GM21381 (cell line): ENCODE results near the gene STIM1.
"Not testable (repeated sequence)": the region's sequence is repeated elsewhere in the genome, so short reads cannot be mapped to it uniquely, and the experiment has no call there.

Experiments
- ATAC-seq: cut with Tn5 transposase; IDR thresholded peaks from one replicate; pipeline ENCODE4 v1.9.1; 2021; ENCODE audit warnings: mild to moderate bottlenecking, moderate library complexity; ENCODE audit not compliant: unreplicated experiment

STIM1 gene

GRCh38 chr11:3970108-3970507, 114.6 kb downstream of the STIM1 start:
- no peak for ATAC-seq

DNA sequence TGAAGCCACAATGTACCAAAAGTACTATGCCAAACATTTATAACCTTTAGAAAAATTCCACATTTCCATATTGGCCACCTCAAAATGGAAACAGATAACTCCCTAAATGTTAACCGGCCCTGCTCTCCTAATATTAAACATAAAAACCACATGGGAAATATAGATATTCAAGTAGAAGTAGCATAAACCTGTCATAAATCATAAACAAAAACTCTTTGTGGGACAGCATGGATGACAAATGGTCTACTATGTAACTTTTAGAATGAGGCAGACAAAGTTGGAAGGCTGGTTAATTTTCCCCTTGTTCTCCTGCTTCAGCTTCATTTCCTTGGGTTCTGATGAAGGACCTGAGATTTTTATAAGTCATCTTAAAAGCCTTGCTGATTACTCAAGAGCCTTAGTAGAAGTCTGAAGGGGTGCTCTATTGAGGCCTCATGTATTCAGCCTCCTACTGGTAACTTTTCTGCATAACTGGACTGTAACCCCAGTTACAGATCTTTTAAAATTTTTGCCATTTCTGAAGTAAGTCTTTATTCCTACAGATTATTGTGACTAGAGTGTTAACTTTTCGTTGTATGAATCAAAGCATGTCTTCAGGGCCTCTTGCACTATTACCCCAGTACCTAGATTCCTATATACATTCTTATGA, 116.4 kb downstream of the STIM1 start:
- no peak for ATAC-seq

- ATAC-seq = no peak
These were observed 117.0 kb downstream of the STIM1 start for GRCh38 chr11:3972431-3972830.

GRCh38 chr11:3977078-3977477, 121.6 kb downstream of the STIM1 start:
- ATAC-seq = no peak

- ATAC-seq = no peak
These were observed 125.7 kb downstream of the STIM1 start for GRCh38 chr11:3981084-3981633.

- ATAC-seq = no peak
These were observed 127.0 kb downstream of the STIM1 start for GRCh38 chr11:3982431-3982830.

GRCh38 chr11:3983101-3983500, 127.6 kb downstream of the STIM1 start:
- no peak for ATAC-seq

DNA sequence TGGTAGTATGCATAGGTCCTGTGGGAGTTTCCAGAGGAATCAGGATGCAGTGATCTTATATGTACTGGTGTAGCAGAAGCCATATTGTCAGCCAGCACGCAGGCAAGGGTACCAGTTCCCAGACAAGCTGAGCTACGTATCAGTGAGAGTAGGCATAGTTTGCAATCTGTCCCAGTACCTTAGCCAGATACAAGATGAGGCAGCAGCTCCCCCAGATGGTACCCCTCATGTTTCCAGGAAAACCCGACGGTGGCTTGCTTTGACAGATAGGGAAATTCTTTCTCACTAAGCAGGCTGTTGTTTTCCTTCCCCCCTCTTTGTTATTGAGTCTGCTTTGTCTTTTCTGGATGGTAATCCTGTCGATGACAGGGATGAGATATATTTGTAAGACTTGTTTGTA, 129.4 kb downstream of the STIM1 start:
- no peak for ATAC-seq

DNA sequence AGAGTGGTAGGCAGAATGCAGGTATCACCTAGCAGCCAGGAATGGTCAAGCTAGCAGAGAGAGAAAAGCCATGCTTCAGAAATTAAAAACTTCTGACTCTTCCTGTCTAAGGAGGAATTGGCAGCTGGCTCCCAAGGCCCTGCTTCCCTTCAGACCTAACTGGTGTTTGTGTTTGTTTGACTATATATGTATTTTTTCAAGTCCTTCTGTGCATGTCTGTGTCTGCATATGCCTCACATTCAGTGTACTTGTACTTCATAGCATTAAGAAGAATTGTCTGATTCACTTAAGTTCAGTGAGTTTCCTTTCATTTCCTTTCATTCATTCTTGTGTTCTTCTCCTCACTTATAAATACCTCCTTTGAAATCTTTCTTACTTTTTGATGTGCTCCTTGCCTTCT, 130.2 kb downstream of the STIM1 start:
- no peak for ATAC-seq

GRCh38 chr11:3986301-3986700, 130.8 kb downstream of the STIM1 start:
- ATAC-seq = no peak

- ATAC-seq = no peak
These were observed 133.9 kb downstream of the STIM1 start for GRCh38 chr11:3989276-3989920.

GRCh38 chr11:3989921-3990290, 134.4 kb downstream of the STIM1 start:
- no peak for ATAC-seq

GRCh38 chr11:3990406-3990805, 134.9 kb downstream of the STIM1 start:
- no peak for ATAC-seq

GRCh38 chr11:3992964-3993363, 137.5 kb downstream of the STIM1 start:
- no peak for ATAC-seq

DNA sequence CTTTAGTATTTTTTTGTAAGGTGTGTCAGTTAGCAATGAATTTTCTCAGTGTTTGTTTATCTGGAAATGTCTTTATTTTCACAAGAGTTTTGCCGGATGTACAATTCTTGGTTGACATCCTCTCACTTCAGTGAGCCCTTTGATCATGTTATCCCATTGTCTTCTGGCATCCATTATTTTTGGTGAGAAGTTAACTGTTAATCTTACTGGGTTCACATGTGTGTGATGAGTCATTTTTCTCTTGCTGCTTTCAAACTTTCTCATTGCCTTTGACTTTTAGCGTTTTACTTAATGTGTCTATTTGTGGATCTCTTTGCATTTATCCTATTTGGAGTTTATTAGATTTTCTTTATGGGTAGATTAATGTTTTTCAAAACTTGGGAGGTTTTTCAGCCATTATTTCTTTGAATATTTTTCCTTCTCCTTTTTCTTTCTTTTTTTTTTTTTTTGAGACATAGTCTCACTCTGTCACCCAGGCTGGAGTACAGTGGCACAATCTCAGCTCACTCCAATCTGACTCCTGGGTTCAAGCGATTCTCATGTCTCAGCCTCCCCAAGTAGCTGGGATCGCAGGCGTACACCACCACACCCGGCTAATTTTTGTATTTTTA, 138.7 kb downstream of the STIM1 start:
- ATAC-seq = no peak

DNA sequence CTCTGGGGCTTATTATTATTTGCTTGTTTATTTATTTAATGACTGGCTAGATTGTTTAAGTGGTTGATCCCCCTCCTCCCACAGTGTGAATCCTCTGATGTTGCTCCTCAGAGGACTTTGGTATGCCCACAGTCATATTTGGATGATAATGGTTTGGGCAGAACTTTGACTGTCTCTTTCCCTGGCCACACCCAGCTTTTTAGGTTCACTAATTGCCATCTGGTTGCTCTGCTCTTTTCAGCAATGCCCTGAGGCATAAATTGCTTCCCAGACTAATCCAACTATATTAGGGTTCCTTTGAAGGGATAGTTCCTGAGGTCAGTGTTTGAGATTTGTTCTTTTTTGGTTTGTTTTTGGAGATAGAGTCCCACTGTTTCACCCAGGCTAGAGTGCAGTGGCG, 139.8 kb downstream of the STIM1 start:
- ATAC-seq = no peak

GRCh38 chr11:3995949-3996554, 140.6 kb downstream of the STIM1 start:
- no peak for ATAC-seq

GRCh38 chr11:3996651-3997050, 141.2 kb downstream of the STIM1 start:
- ATAC-seq = no peak

GRCh38 chr11:4004753-4005152, 149.3 kb downstream of the STIM1 start:
- ATAC-seq = not testable (repeated sequence)

GRCh38 chr11:4006946-4007680, 151.6 kb downstream of the STIM1 start:
- ATAC-seq = no peak

GRCh38 chr11:4008116-4008515, 152.7 kb downstream of the STIM1 start:
- ATAC-seq = no peak
